Activated CD4-positive, alpha-beta T cell treated with anti-CD3 and anti-CD28 coated beads, Interleukin-2, amount 50 U/mL, for 48 hours (primary cell): ENCODE results near the gene MAPKAPK2.
A peak's percentile ranks its signal among the peaks of the same experiment; 100 is the strongest.

Experiments used
- DNase-seq, 2 experiments: peaks; one replicate each; pipeline ENCODE4 v3.0.0-alpha.2; 2020

Gene MAPKAPK2

GRCh38 chr1:206705726-206706297 is 21.1 kb downstream of the MAPKAPK2 start:
- no peak for DNase-seq

GRCh38 chr1:206706298-206706791 is 21.6 kb downstream of the MAPKAPK2 start:
- peak; percentile 70 to 81 for DNase-seq

DNA sequence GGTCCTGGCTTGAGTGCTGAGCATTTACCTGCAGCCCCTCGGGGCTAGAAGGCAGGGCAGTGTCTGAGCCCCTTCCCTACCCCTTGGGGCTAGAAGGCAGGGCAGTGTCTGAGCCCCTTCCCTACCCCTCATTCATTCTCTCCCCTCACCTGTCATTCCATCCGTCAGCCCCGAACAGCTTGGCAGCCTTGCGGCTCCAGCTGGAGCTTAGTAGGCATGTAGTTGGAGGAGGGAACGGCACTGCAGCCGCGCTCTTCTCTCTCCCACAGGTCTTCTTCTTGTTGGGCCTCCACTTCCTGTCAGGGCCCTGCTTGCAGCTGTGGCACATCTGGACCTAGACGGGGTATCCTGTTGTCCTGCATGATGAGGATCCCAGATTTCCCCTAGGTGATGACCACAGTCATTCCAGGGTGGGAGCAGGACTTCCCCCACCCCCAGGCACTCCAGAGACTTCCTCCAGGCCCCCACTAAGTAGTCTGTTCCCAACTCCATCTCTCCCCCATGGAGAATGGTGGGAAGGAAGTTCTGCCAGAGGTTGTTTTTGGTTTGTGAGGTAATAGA is 22.2 kb downstream of the MAPKAPK2 start:
- DNase-seq: no peak

DNA sequence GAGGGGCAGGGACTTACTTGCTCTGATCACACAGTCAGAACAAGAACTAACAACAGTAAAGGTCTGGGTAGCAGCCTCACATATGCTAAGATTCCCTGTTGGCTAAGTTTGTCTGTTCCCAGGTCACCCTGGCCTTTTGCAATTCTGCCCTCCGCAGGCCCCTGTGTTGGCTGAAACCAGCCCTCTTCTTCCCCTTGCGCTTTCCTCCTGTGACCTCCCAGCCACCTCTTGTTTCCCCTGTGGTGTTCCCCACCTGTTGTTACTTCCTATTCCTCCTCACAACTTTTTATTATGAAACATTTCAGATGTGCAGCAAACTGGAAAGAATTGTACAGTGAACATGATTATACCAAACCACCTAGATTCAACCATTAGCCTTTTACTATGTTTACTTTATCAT is 23.4 kb downstream of the MAPKAPK2 start:
- no peak for DNase-seq

GRCh38 chr1:206708882-206709281 is 24.2 kb downstream of the MAPKAPK2 start:
- DNase-seq: no peak

DNA sequence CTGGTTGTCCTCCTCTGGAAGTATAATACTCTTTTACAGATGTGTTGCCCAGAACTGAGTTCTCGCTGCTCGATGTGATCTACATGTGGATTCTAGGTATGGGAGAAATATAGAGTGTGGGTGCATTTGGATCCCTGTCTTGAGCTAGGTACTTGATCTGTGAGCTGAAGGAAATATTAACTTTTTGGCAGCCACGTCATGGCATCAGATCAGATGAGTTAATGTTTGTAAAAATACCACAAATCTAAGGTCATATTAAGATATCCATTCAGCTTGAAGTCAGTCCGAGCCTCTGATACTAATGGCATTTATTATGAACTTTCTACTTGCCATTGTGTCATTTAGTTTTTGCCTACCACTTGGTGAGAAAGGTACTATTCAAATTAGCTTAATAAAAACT is 24.6 kb downstream of the MAPKAPK2 start:
- no peak for DNase-seq

DNA sequence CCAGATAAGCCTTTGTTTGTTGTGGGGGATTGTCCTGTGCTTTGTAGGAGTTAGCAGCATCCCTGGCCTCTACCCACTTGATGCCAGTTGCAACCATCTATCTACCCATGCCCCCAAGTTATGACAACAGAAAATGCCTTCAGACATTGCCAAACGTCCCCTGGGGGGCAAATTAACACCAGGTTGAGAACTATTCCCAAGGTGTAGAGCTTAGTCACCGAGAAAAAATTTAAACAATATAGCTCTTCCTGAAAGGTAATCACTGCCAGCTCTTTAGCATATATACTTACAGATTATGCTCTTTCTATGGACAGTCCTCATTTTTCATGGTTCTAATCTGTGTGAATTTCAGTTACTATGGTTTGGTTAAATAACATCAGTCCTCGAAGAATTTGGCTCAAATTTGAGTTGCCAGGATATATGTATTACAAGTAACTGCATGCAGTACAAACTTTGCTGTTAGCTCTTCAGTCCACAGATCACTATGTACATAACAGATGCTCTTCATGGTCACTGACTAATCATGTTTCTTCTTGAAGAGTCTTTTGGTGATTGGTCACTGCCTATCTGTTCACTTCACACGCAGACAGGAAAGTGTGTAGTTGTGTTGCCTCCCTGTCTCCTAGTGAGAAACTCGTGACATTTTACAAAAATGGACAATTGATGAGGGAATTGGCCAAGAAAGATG is 25.2 kb downstream of the MAPKAPK2 start:
- no peak for DNase-seq

GRCh38 chr1:206710460-206710823 is 25.7 kb downstream of the MAPKAPK2 start:
- no peak for DNase-seq

GRCh38 chr1:206713070-206713469 is 28.4 kb downstream of the MAPKAPK2 start:
- DNase-seq: no peak

GRCh38 chr1:206713910-206714312 is 29.2 kb downstream of the MAPKAPK2 start:
- no peak for DNase-seq

DNA sequence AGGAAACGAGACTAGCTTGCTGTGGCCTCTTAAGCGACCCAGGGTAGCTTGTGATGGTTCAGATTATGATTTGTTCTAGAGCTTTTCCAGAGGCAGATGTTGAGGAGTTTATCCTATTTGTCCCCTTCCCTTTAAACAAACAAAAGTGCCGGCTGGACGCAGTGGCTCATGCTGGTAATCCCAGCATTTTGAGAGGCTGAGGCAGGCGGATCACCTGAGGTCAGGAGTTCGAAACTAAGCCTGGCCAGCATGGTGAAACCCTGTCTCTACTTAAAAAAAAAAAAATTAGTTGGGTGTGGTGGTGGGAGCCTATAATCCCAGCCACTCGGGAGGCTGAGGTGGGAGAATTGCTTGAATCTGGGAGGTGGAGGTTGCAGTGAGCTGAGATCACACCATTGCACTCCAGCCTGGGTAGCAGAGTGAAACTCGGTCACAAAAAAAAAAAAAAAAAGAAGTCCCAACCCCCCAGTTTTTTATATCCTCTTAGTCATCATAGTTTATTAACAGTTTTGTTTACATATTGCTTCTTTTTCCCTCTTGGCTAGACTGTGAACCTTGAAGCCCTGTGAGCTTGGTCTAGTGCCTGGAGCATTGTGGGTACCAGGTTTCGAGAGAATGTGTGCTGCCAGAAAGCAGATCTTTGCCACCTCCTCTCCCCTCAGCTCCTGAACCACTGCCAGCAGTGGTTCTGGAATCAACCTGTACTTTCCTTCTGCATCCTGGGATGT is 29.8 kb downstream of the MAPKAPK2 start:
- no peak for DNase-seq

GRCh38 chr1:206715120-206715519 is 30.4 kb downstream of the MAPKAPK2 start:
- no peak for DNase-seq

DNA sequence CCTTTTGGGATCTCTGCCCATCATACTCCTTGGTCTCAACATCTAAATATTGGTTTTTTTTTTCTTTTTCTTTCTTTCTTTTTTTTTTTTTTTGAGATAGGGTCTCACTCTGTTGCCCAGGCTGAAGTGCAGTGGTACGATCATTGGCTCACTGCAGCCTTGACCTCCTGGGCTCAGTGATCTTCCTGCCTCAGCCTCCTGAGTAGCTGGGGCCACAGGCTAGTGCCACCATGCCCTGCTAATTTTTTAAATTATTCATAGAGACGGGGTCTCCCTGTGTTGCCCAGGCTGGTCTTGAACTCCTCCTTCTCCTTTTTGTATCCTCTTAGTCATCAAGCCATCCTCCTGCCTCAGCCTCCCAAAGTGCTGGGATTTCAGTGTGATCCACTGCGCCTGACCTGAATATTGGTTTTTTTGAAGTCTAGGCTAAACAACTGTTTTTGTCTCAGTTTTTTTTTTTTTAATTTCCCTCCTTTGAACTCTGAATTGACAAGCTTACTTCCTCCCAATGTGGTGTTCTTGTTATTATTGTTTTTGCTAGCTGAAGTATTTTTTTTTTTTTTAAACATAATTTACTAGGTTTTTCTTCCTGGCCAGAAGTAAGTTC is 30.9 kb downstream of the MAPKAPK2 start:
- no peak for DNase-seq

- no peak for DNase-seq
Observed at GRCh38 chr1:206716159-206716869, 31.6 kb downstream of the MAPKAPK2 start.

DNA sequence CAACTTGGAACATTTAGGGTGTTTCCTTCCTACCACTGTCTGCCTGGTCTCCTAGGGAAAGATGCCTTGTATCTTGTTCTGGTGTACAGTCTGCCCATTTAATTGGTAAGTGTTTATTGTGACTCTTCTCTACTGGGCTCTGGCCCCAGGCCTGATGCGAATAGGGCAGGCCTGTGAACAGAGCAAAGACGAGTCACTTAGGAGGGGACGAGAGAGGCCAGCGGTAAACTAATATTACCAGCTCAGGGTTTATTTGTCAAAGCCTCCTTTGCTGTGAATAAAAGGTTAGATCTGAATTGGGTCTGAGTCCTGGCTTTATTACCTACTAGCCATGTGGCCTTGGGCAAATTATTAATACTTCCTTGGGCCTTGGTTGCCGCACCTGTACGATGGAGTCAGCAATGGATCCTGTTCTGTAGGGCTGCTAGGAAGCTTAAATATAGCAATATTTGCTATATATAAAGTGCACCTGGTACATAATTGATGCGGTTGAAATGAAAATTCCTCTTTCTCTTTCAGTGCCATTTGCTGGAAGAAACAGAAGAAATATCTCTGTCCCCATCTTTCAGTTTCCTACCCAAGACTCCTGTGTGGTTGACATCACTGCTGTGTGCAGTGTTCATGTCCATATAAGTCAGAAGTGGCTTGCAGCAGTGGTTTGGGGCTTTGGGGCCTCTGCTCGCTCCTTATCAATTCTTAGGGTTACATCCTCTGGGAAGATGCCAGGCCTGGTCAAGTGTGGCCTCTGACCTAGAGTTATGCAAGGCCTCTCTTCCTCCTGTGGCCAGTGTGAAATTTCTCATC is 32.4 kb downstream of the MAPKAPK2 start:
- peak in 1 of 2 experiments; percentile 44 for DNase-seq

- DNase-seq: no peak
Observed at GRCh38 chr1:206717674-206717989, 32.9 kb downstream of the MAPKAPK2 start.

- no peak for DNase-seq
Observed at GRCh38 chr1:206719169-206719839, 34.6 kb downstream of the MAPKAPK2 start.

DNA sequence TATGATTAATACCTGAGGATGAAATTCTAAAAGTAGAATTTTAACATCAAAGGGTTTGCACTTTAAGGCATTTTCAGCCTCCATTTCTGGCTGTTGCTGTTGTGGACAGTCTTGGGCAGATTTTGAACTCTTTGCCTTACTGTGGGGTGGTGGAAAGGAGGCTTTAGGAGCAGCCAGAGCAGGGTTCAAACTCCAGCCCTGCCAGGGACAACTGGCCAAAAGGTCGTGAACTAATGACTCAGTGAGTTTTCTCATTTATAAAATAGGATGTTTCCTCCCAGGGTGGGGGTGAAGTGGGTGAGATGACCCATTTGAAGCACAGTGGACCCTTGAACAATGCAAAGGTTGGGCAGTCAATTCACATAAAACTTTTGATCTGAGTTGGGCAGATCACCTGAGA is 36.7 kb downstream of the MAPKAPK2 start:
- DNase-seq: no peak

GRCh38 chr1:206722751-206723461 is 38.2 kb downstream of the MAPKAPK2 start:
- no peak for DNase-seq

- DNase-seq: no peak
Observed at GRCh38 chr1:206723462-206723804, 38.7 kb downstream of the MAPKAPK2 start.
